IPS DF 6.9 (cell line): ENCODE measurements around the gene CC2D2A.

Experiments
- DNase-seq: peaks from one replicate; pipeline ENCODE4 v3.0.0-alpha.2; 2013; ENCODE audit warnings: low read depth, low spot score
- H3K27ac ChIP-seq: one replicate; pipeline ENCODE4 v1.5.1; 2013; ENCODE audit warnings: low read length, control low read depth
- H3K27me3 ChIP-seq: 2 replicates; pipeline ENCODE4 v1.6.1; 2013; ENCODE audit warnings: mild to moderate bottlenecking, low read length; ENCODE audit not compliant: control insufficient read depth, insufficient read depth
- H3K36me3 ChIP-seq: 2 replicates; pipeline ENCODE4 v1.6.1; 2013; ENCODE audit warnings: low read length; ENCODE audit not compliant: control insufficient read depth, insufficient read depth
- H3K4me1 ChIP-seq: 2 replicates; pipeline ENCODE4 v1.6.1; 2013; ENCODE audit warnings: low read length; ENCODE audit not compliant: control insufficient read depth, insufficient read depth
- H3K4me3 ChIP-seq: 2 replicates; pipeline ENCODE4 v1.5.1; 2013; ENCODE audit warnings: mild to moderate bottlenecking, low read length
- H3K9me3 ChIP-seq: 2 replicates; pipeline ENCODE4 v1.6.1; 2013; ENCODE audit warnings: low read length, inconsistent platforms; ENCODE audit not compliant: control insufficient read depth, insufficient read depth
- WGBS: extraction: QIAGEN DNeasy Blood & Tissue Kit; methylation state at CpG from one replicate; pipeline ENCODE4 v1.1.7; 2013; ENCODE audit warnings: mixed read lengths, missing lambda C conversion rate; ENCODE audit not compliant: insufficient read length, insufficient coverage; 5-methylcytosine and 5-hydroxymethylcytosine counted together

CC2D2A gene

DNA sequence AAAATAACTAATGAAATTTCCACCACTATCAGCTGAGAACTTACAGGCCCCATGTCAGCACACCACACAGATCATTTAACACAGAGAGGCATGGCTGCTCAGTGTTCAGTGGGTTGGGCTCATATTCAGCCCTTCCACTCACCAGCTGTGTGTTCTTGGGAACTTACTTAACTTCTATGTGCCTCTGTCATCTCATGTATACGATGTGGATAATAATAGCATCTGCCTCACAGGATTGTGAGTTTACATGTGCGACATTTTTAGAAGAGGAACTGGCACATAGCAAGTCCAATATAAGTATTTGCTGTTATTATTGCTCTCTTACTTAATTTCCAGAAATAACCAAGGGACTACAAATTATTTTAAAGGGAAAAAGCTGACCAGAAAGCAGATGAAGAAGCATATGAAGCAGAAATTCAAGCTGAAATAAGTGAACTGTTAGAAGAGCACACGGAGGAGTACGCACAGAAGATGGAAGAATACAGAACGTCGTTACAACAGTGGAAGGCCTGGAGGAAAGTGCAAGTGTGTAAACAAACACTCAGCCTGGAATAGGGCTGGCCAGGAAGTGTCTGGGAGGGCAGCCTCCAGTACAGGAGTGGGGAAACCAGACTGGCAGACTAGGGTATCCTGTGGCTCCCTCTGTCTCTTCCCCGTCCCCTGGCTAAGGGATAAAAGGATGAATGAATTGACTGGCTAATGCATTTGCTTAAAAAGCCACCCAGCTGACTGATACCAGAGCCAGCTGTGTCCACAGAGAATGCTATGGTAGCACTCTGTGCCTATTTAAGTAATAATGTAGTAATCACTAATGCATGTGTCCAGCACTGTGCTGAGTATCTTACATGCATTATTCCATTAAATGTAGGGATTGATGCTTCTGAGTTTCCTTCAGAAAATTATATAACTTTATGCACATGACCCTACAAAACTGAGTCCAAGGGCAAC, 67.1 kb downstream of the CC2D2A start:
- no CpG with 5 or more reads among the region's 7 CpGs for WGBS
- no peak overlapping the region for H3K27ac ChIP-seq
- no peak overlapping the region for H3K4me3 ChIP-seq
- no peaks in the 10 kb centered on the region for H3K9me3 ChIP-seq
- no peaks in the 10 kb centered on the region for H3K36me3 ChIP-seq
- no peak for DNase-seq
- no peaks in the 10 kb centered on the region for H3K27me3 ChIP-seq
- no peaks in the 10 kb centered on the region for H3K4me1 ChIP-seq

DNA sequence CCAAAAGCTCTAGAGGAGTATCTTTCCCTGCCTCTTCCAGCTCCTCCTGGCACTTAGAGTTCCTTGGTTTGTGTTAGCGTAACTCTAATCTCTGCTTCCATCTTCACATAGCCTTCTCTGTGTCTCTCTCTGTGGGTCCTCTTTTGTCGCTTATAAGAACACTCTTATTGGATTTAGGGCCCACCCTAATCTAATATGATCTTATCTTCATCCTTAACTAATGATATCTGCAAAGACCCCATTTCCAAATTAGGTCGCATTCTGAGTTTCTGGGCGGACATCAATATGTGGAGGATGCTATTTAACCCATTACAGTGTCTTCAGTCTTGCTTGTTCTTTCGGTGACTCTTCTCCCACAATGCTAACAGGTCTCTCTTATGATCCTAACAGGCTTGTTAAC, 72.3 kb downstream of the CC2D2A start:
- Histone ChIP-seq H3K9me3 (no peaks in the 10 kb centered on the region), H3K27me3 (no peaks in the 10 kb centered on the region), H3K4me1 (0 out of 2 replicates have a peak, but pooled peaks cover 2% of the 10 kb centered on the region), H3K4me3 (no peak overlapping the region), H3K27ac (no peak overlapping the region), H3K36me3 (no peaks in the 10 kb centered on the region)
- WGBS = no CpG with 5 or more reads among the region's 5 CpGs
- DNase-seq = no peak

DNA sequence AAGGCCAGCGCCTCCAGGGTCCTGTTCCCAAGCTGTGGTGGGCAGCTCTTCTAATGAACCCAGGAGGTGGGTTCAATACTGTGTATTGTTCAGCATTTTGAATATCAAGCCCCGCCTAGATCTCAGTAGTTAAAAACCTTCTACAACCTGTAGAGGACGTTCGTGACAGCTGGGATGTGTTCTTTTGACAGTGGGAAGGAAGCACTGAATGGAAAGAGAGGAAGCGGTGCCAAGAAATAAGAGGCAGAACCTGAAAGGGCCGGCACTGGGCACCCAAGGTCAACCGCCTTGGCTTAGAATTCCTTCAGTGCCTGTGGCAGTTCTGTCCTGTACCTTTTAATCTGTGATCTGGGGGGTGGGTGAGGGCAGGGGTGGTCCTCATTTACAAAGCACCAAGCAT, 73.1 kb downstream of the CC2D2A start:
- WGBS = no CpG with 5 or more reads among the region's 7 CpGs
- no peaks in the 10 kb centered on the region for H3K9me3 ChIP-seq
- H3K27me3 ChIP-seq = no peaks in the 10 kb centered on the region
- no peak for DNase-seq
- no peak overlapping the region for H3K4me3 ChIP-seq
- no peak overlapping the region for H3K27ac ChIP-seq
- 0 out of 2 replicates have a peak, but pooled peaks cover 2% of the 10 kb centered on the region for H3K4me1 ChIP-seq
- H3K36me3 ChIP-seq = no peaks in the 10 kb centered on the region

- Histone ChIP-seq H3K27ac (no peak overlapping the region), H3K27me3 (no peaks in the 10 kb centered on the region), H3K9me3 (no peaks in the 10 kb centered on the region), H3K4me3 (no peak overlapping the region), H3K4me1 (0 out of 2 replicates have a peak, but pooled peaks cover 2% of the 10 kb centered on the region), H3K36me3 (no peaks in the 10 kb centered on the region)
- no peak for DNase-seq
- WGBS = no CpG with 5 or more reads among the region's 6 CpGs
Observed at GRCh38 chr4:15543537-15544247, 74.0 kb downstream of the CC2D2A start.

DNA sequence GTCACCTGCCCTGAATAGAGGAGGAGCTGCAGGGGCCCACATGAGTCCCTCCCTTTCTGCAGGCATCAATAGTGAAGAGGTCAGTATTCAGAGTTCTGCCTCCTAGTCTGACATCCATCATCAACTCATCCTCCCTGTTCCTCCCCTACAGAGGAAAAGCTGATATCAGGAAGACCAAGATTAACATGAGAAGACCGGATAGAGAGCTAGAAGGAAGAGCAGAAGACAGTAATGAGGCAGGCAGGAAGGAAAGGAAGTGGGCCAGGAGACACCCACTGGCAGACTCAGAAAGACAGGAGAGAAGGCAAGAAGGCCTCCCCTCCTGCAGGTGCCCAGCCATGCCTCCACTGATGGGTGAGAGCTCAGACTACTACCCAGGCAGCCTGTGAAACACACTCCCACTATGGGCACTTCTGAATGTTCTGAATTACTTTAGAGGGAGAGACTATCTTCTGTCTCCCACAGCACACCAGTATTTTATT, 74.6 kb downstream of the CC2D2A start:
- H3K36me3 ChIP-seq = no peaks in the 10 kb centered on the region
- no peaks in the 10 kb centered on the region for H3K9me3 ChIP-seq
- H3K4me3 ChIP-seq = no peak overlapping the region
- no peak overlapping the region for H3K27ac ChIP-seq
- no CpG with 5 or more reads among the region's 1 CpG for WGBS
- H3K4me1 ChIP-seq = 0 out of 2 replicates have a peak, but pooled peaks cover 2% of the 10 kb centered on the region
- DNase-seq = no peak
- no peaks in the 10 kb centered on the region for H3K27me3 ChIP-seq

DNA sequence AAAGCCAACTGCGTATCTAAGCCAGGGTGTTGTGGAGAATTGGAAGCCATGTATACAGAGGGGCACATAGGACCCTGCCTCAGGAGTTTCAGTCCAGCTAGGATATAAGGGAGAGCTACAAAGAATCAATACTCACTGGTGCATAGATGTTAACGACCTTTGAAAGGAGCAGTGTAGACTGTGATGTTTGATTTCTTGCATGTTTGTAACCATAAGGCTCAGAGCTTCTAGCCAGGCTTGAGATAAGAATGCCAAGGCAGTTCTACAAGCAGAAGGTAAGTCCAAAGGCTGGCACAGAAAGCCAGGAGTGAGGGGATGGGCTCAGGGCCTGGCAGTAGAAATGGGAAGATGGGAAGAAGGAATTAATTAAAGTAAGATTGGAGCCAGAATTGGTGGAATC, 75.7 kb downstream of the CC2D2A start:
- H3K4me1 ChIP-seq = 0 out of 2 replicates have a peak, but pooled peaks cover 2% of the 10 kb centered on the region
- H3K9me3 ChIP-seq = no peaks in the 10 kb centered on the region
- H3K27ac ChIP-seq = no peak overlapping the region
- H3K27me3 ChIP-seq = no peaks in the 10 kb centered on the region
- DNase-seq = no peak
- no peaks in the 10 kb centered on the region for H3K36me3 ChIP-seq
- no CpG with 5 or more reads among the region's 2 CpGs for WGBS
- no peak overlapping the region for H3K4me3 ChIP-seq

GRCh38 chr4:15547392-15547791, 77.7 kb downstream of the CC2D2A start:
- 100% methylated on average over 1 of the region's 3 CpGs for WGBS

GRCh38 chr4:15550491-15550890, 80.8 kb downstream of the CC2D2A start:
- Histone ChIP-seq H3K4me3 (no peak overlapping the region), H3K4me1 (no peaks in the 10 kb centered on the region), H3K27ac (no peak overlapping the region), H3K36me3 (no peaks in the 10 kb centered on the region), H3K9me3 (no peaks in the 10 kb centered on the region), H3K27me3 (no peaks in the 10 kb centered on the region)
- WGBS = no CpG with 5 or more reads among the region's 3 CpGs
- no peak for DNase-seq

More at GRCh38 chr4:15547392-15547791, 77.7 kb downstream of the CC2D2A start:
- DNase-seq = no peak
- no peaks in the 10 kb centered on the region for H3K9me3 ChIP-seq
- H3K36me3 ChIP-seq = no peaks in the 10 kb centered on the region
- no peak overlapping the region for H3K27ac ChIP-seq
- H3K4me1 ChIP-seq = 0 out of 2 replicates have a peak, but pooled peaks cover 2% of the 10 kb centered on the region
- no peaks in the 10 kb centered on the region for H3K27me3 ChIP-seq
- H3K4me3 ChIP-seq = no peak overlapping the region

DNA sequence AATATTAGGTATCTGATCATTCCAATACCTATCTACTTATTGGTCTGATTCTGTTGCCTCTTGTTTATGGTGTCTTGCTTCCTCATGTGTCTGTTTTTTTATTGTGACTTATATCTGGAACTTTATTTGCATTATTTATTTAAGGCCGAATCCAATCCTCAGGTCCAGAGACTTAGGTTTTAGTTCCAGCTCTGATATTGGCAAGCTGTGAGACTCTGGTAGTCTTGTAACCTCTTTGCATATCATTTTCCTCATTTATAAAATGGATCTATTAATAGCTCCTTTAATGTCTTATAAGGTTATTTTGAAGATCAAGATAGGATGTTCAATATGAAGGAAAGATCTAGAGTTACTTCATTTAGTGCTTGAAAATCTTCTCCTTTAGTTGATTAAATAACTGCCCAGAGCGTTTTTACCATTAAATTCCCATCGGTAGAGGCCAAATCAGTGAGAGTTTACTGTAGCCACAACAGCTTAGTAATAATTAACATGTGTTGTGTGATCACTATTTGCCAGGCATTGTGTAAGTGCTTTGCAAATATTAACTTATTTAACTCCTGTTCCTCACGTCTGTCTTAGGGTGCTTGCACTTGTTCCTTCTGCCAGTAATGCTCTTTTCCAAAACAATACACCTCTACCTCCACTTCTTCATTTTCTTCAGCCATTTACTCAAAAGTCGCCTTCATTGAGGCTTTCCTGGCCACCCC, 82.2 kb downstream of the CC2D2A start:
- H3K4me1 ChIP-seq = no peaks in the 10 kb centered on the region
- no peak overlapping the region for H3K4me3 ChIP-seq
- WGBS = no CpG with 5 or more reads among the region's 5 CpGs
- no peak overlapping the region for H3K27ac ChIP-seq
- DNase-seq = no peak
- H3K36me3 ChIP-seq = no peaks in the 10 kb centered on the region
- H3K27me3 ChIP-seq = no peaks in the 10 kb centered on the region
- H3K9me3 ChIP-seq = no peaks in the 10 kb centered on the region
